Stimulated activated CD4-positive, alpha-beta T cell treated with anti-CD3 and anti-CD28 coated beads, Interleukin-1b, Interleukin-23, amount 100 ng/mL, for 24 hours (primary cell): ENCODE measurements around the gene ASCC3.
"Not testable (repeated sequence)": the region's sequence is repeated elsewhere in the genome, so short reads cannot be mapped to it uniquely, and the experiment has no call there.

ENCODE experiments used
- DNase-seq, 4 experiments: peaks; one replicate each; pipeline ENCODE4 v3.0.0-alpha.2; 2020; ENCODE audit warnings: low read depth in 4 of 4, low spot score in 1 of 4

The ASCC3 gene

GRCh38 chr6:100670056-100670455 lies 211.1 kb downstream of the ASCC3 start:
- no peak for DNase-seq

GRCh38 chr6:100665041-100665380 lies 216.1 kb downstream of the ASCC3 start:
- no peak for DNase-seq

- DNase-seq, result no peak
Observed at GRCh38 chr6:100664274-100665040, 216.7 kb downstream of the ASCC3 start.

GRCh38 chr6:100663219-100663863 lies 217.8 kb downstream of the ASCC3 start:
- no peak for DNase-seq

GRCh38 chr6:100662264-100662663 lies 218.9 kb downstream of the ASCC3 start:
- no peak for DNase-seq

- no peak for DNase-seq
Observed at GRCh38 chr6:100658486-100658885, 222.6 kb downstream of the ASCC3 start.

- DNase-seq, result no peak
Observed at GRCh38 chr6:100657678-100658330, 223.3 kb downstream of the ASCC3 start.

- not testable (repeated sequence) for DNase-seq
Observed at GRCh38 chr6:100641147-100641546, 240.0 kb downstream of the ASCC3 start.

GRCh38 chr6:100633096-100633777 lies 247.9 kb downstream of the ASCC3 start:
- DNase-seq, result no peak

GRCh38 chr6:100630536-100630935 lies 250.6 kb downstream of the ASCC3 start:
- DNase-seq, result no peak

- no peak for DNase-seq
Observed at GRCh38 chr6:100627911-100628758, 253.0 kb downstream of the ASCC3 start.

- DNase-seq, result no peak
Observed at GRCh38 chr6:100626721-100627120, 254.4 kb downstream of the ASCC3 start.

- no peak for DNase-seq
Observed at GRCh38 chr6:100622907-100623692, 258.0 kb downstream of the ASCC3 start.

GRCh38 chr6:100620085-100620840 lies 260.9 kb downstream of the ASCC3 start:
- no peak for DNase-seq

- DNase-seq, result no peak
Observed at GRCh38 chr6:100618351-100618671, 262.8 kb downstream of the ASCC3 start.

- DNase-seq, result no peak
Observed at GRCh38 chr6:100617633-100618350, 263.3 kb downstream of the ASCC3 start.

GRCh38 chr6:100614933-100615332 lies 266.2 kb downstream of the ASCC3 start:
- no peak for DNase-seq

GRCh38 chr6:100614386-100614785 lies 266.7 kb downstream of the ASCC3 start:
- DNase-seq, result no peak

GRCh38 chr6:100613656-100614055 lies 267.5 kb downstream of the ASCC3 start:
- no peak for DNase-seq
